ENCODE measurements around the gene TCP11. TPM values are rescaled to one million over a fixed set of nuclear protein-coding genes. Genes with fewer than 3 reads are reported as not detected.

The TCP11 gene
- polyA plus RNA-seq, 1 of the 3 experiments (the other 2 are of a cell fraction) = 0.16 TPM

GRCh38 chr6:35068644-35069043, 72.5 kb downstream of the TCP11 start:
- no peak overlapping the region for H2AFZ ChIP-seq (ENCODE audit: low read depth)
- no peaks in the 10 kb centered on the region for H4K20me1 ChIP-seq (ENCODE audit: insufficient read depth)
- no peak overlapping the region for H3K4me3 ChIP-seq (ENCODE audit: low read depth in 2 of 2, low read length in 1 of 2)
- no peak for DNase-seq
- H3K9me2 ChIP-seq = no peaks in the 10 kb centered on the region
- CTCF ChIA-PET = interaction anchor here (0.7 to 1.5 kb wide), 3 partner anchors 12 to 173 kb away, joined by 3 to 5 read pairs (median 4); no protein-coding TSS in a partner anchor
- TF ChIP-seq SIN3A (IDR thresholded peaks at IDR 0.05; ENCODE audit: borderline replicate concordance, low read depth, low read length) (no peak), FOXJ3 (CRISPR knock-in tag; IDR thresholded peaks at IDR 0.05) (no peak), REST (IDR thresholded peaks at IDR 0.05; ENCODE audit: low read depth, low read length) (no peak), NFIC (IDR thresholded peaks at IDR 0.05; ENCODE audit: borderline replicate concordance) (no peak), NRF1 (IDR thresholded peaks at IDR 0.05; ENCODE audit: low read depth, low read length) (no peak), MEF2A (IDR thresholded peaks at IDR 0.05; ENCODE audit: borderline replicate concordance, low read depth) (no peak), ELF1 (IDR thresholded peaks at IDR 0.05) (no peak), RFX5 (IDR thresholded peaks at IDR 0.05; ENCODE audit: low read length) (no peak)
- no peak overlapping the region for H3K27ac ChIP-seq (ENCODE audit: low read depth in 2 of 2, low read length in 1 of 2)
- H3K79me2 ChIP-seq (ENCODE audit: insufficient read depth) = no peaks in the 10 kb centered on the region
- H3K4me1 ChIP-seq (ENCODE audit: control insufficient read depth in 1 of 2, insufficient read depth in 2 of 2, low read depth in 1 of 2, low read length in 1 of 2) = peaks cover 0 to 3% of the 10 kb centered on the region in 2 experiments; a peak in 1 of 4 replicates
- H3K27me3 ChIP-seq (ENCODE audit: insufficient read depth) = no peaks in the 10 kb centered on the region
- peaks cover 0 to 9% of the 10 kb centered on the region in 2 experiments for H3K36me3 ChIP-seq (replicated peaks in 1 of 2; ENCODE audit: control insufficient read depth in 1 of 2, insufficient read depth in 2 of 2, low read length in 1 of 2)
- no peaks in the 10 kb centered on the region for H3F3A ChIP-seq (replicated peaks; ENCODE audit: insufficient read depth)
- 95% methylated on average over 7 of the region's 7 CpGs for WGBS (ENCODE audit: low lambda C conversion rate)
- POLR2A ChIA-PET = no interaction called here
- no peaks in the 10 kb centered on the region for H3K9me3 ChIP-seq
- no peak overlapping the region for H3K9ac ChIP-seq
- H3K4me2 ChIP-seq = no peak overlapping the region

- no peaks in the 10 kb centered on the region for H3F3A ChIP-seq (replicated peaks; ENCODE audit: insufficient read depth)
- H3K79me2 ChIP-seq (ENCODE audit: insufficient read depth) = no peaks in the 10 kb centered on the region
- 84% methylated on average over 8 of the region's 9 CpGs for WGBS (ENCODE audit: low lambda C conversion rate)
- H3K4me3 ChIP-seq (ENCODE audit: low read depth in 2 of 2, low read length in 1 of 2) = no peak overlapping the region
- H3K4me2 ChIP-seq = no peak overlapping the region
- CTCF ChIA-PET = interaction anchor here (1.3 kb wide), 1 partner anchor 12 kb away, joined by 4 read pairs; no protein-coding TSS in a partner anchor
- no peaks in the 10 kb centered on the region for H3K27me3 ChIP-seq (ENCODE audit: insufficient read depth)
- H3K4me1 ChIP-seq (ENCODE audit: control insufficient read depth in 1 of 2, insufficient read depth in 2 of 2, low read depth in 1 of 2, low read length in 1 of 2) = peaks cover 0 to 3% of the 10 kb centered on the region in 2 experiments; a peak in 1 of 4 replicates
- DNase-seq = no peak
- H2AFZ ChIP-seq (ENCODE audit: low read depth) = no peak overlapping the region
- H3K9me3 ChIP-seq = no peaks in the 10 kb centered on the region
- no peaks in the 10 kb centered on the region for H4K20me1 ChIP-seq (ENCODE audit: insufficient read depth)
- peaks cover 0 to 9% of the 10 kb centered on the region in 2 experiments for H3K36me3 ChIP-seq (replicated peaks in 1 of 2; ENCODE audit: control insufficient read depth in 1 of 2, insufficient read depth in 2 of 2, low read length in 1 of 2)
- H3K9me2 ChIP-seq = no peaks in the 10 kb centered on the region
- H3K9ac ChIP-seq = no peak overlapping the region
- POLR2A ChIA-PET = no interaction called here
- H3K27ac ChIP-seq (ENCODE audit: low read depth in 2 of 2, low read length in 1 of 2) = no peak overlapping the region
- TF ChIP-seq YY1 (IDR thresholded peaks at IDR 0.05; ENCODE audit: low read depth) (no peak), GATA2 (CRISPR knock-in tag; IDR thresholded peaks at IDR 0.05) (no peak), USF2 (IDR thresholded peaks at IDR 0.05; ENCODE audit: borderline replicate concordance, low read depth, low read length) (no peak), USF1 (IDR thresholded peaks at IDR 0.05; ENCODE audit: borderline replicate concordance, low read depth) (no peak), MXI1 (IDR thresholded peaks at IDR 0.05; ENCODE audit: low read depth, low read length) (no peak), EP300 (IDR thresholded peaks at IDR 0.05; ENCODE audit: borderline replicate concordance in 1 of 2, low read depth in 1 of 2, low read length in 1 of 2) (no peak), EZH2phosphoT487 (IDR thresholded peaks at IDR 0.05; ENCODE audit: borderline replicate concordance, low read depth) (no peak)
Observed at GRCh38 chr6:35068206-35068605, 72.9 kb downstream of the TCP11 start.

All from SK-N-SH (cell line).